Retina (tissue), 1 donor: ENCODE measurements around the gene OSBPL9.
"Not testable (repeated sequence)": the region's sequence is repeated elsewhere in the genome, so short reads cannot be mapped to it uniquely, and the experiment has no call there.

ENCODE experiments used
- DNase-seq: peaks from one replicate; pipeline ENCODE4 v3.0.0-alpha.2; 2016

OSBPL9 gene

DNA sequence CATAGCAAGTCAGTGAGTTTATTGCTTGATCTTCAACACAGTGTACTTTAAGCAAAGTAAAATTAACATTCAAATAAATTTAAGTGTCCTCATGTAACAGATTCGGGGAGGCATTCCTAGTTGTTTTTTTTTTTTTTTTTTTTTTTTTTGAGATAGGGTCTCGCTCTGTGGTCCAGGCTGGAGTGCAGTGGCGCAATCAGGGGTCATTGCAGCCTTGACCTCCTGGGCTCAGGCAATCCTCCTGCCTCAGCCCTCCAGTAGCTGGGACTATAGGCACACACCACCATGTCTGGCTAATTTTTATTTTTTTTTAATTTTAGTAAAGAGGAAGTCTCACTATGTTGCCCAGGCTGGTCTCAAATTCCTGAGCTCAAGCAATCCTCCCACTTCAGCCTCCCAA is 22.8 kb downstream of the OSBPL9 start:
- no peak for DNase-seq

DNA sequence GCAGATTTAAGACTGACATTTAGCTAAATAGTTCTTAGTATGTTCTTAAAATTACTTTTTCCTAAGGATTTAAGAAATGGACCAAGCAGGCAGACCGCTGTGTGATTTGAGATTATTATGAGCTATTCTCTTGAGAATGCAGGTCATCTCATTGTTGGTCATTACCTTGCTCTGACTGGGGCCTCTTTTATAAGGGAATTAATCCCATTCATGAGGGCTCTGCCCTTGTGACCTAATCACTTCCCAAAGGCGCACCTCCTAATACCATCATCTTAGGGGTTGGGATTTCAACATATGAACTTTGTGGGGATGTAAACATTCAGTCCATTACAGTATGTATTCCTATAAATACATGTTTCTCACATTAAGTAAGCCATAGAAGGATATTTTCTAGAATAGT is 24.2 kb downstream of the OSBPL9 start:
- no peak for DNase-seq

DNA sequence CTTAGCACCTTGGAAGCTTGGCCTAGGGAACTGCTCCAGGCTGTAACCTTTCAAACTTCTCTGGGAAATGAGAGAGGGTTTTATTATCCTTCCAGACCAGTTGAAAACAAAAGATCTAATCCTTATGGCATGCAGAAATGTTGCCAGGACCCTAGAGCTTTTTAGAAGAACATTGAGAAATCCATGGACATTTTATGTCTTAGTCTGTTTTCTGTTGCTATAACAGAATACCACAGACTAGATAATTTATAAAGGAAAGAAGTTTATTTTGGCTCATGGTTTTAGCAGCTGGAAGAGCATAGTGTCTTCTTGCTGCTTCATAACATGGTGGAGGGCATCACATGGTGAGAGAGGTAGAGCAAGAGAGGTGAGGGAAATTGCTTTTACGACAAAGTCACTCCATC is 25.8 kb downstream of the OSBPL9 start:
- no peak for DNase-seq

DNA sequence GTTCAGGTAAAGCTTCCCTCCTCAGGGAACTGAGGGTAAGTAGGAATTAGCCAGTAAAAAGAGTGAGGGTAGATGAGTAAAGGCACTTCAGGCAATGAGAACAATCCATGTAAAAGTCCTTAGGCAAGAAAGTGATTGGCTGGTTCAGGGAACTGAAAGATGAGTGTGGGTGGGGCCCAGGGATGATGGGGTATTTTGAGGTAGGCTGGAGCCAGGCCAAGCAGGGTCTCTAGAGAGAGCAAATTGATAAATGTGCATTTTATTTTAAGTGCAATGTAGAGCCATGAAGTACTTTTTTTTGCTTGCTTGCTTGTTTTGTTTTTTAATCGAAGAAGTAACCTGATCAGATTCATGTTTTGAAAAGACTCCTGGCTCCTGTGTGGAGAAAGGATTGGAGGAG is 26.5 kb downstream of the OSBPL9 start:
- no peak for DNase-seq

DNA sequence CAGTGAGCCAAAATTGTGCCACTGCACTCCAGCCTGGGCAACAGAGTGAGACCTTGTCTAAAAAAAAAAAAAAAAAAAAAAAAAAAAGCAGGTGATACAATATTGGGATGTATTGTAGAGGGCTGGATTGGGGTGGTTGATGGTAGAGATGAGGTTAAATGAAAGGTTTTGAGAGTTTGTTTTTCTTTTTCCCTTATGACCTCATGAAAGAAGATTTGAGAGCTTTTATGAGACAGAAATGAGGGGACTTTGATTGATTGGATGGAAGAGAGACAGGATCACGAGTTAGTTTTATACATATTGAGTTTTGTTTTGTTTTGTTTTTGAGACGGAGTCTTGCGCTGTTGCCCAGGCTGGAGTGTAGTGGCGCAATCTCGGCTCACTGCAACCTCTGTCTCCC is 27.1 kb downstream of the OSBPL9 start:
- DNase-seq: no peak

DNA sequence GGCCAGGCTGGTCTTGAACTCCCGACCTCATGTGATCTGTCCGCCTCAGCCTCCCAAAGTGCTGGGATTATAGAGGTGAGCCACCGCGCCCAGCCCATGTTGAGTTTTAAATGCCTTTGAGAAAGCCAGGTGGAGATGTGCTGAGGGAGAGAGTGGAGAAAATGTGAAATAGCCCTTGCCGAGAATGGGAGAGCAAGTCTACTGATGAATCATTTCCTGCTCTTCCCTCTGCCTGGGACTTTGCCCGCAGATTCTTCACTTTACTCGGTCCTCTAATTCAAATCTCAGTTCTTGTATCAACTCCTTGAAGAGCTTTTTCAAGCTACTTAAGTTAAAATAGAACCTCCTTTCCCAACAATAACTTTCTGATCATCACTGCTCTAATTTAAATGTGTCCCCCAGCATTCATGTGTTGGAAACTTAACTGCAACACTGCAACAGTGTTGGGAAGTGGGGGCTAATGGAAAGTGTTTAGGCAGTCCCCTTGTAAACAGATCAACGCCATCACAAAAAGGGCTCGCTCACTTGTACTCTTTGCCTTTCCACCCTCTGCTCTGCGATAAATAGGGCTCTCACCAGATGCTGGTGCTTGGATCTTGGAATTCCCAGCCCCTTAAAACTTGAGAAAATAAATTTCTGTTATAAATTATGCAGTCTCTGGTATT is 27.8 kb downstream of the OSBPL9 start:
- DNase-seq: no peak

DNA sequence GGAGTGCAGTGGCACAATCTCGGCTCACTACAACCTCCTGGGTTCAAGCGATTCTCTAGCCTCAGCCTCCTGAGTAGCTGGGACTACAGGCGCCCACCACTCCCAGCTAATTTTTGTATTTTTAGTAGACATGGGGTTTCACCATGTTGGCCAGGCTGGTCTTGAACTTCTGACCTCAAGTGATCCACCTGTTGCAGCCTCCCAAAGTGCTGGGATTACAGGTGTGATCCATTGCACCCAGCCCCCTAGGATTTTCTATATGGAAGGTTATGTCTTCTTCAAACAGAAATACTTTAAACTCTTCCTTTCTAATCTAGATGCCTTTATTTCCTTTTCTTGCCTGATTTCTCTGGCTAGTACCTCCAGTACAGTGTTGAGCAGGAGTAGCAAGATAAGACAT is 29.7 kb downstream of the OSBPL9 start:
- DNase-seq: not testable (repeated sequence)

DNA sequence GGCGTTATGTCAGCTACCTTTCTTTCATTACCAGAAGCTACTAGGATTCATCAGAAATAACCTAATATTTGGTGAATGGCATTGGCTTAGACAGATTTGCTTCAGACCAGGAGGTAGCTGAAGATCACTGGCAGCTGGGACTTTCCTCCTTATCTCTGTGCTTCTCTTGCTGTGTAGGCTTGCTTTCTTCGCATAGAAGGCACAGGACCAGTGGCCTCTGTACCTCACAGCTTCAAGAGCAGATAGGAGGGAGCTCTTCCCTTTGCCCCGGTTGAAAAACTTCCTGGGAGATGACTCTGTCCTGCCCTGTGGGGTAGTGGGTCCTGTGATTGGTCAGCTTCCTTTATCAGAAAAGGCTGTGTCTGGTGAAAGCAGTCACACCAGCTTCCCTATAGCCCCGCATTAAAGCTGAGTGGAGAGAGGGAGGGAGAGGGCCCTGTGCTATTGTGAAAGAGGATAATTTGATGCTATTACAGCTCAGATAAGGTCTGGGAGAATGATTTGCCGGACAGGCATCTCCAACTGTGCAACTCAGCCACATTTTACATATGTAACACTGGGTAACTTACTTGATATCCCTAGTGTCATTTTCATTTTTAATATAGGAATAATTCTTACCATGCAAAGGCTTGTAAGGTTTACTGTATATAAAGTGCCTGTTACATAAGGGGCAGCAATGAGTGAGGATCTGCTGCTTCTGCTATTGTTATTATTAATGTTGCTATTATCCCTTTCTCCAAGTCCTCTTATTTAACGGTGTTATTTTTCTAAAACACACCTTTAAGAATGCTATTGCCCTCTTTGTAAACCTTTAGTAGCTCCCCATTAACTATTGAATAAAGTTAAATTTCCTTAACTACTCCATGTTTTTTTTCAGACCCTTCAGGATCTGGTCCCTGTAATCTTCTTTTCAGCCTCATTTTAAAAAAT is 31.6 kb downstream of the OSBPL9 start:
- DNase-seq: peak; percentile 5

DNA sequence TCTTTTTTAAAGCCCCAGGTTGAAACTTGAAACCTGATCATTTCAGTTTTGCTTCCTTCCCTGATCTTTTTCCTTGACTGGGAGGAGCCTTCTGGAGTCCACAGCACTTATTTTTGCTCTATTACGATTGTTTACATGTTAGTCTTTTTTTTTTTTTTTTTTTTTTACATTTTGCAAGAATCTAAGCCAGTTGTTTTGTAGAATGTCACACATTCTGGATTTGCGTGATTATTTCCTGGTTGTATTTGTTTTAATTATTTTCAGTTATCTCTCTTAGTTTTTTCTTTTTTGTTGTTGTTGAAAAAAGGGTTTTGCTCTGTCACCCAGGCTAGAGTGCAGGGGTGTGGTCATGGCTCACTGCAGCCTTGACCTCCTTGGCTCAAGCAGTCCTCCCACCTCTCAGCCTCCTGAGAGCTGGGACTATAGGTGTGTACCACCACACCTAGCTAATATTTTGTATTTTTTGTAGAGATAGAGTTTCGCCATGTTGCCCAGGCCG is 32.8 kb downstream of the OSBPL9 start:
- DNase-seq: no peak

DNA sequence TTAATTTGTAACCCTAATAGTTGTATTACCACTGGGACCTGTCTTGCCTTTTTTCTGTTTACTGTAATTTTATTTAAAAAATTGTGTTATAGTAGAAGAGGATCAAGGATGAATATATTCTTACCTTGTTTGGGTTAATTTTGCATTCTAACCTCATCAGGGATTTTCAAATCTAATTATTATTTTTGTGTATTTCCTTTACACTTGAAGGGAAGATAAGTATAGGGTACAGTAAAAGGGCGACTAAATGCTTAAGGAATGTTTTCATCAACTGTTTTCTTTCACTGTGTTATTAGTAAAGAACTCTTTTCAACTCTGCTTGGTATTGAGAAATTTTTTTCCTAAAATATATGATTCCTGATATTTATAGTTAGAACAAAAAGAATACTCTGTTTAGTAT is 33.3 kb downstream of the OSBPL9 start:
- DNase-seq: no peak

DNA sequence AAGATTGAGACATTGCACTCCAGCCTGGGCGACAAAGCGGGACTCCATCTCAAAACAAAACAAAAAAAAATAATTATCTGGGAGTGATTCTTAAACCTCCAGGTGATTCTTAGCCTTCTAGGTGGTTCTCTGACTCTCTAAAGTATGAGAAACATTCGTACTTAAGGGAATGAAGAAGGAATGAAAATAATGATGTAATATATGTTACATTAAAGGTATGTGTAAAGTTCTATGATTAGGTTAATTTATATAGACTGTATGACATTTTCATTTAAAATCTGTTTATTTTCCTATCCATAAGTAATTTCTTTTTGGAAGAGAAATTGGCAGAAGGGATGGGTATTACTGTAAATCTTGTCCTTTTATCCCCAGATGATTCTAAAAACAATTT is 34.7 kb downstream of the OSBPL9 start:
- DNase-seq: no peak

DNA sequence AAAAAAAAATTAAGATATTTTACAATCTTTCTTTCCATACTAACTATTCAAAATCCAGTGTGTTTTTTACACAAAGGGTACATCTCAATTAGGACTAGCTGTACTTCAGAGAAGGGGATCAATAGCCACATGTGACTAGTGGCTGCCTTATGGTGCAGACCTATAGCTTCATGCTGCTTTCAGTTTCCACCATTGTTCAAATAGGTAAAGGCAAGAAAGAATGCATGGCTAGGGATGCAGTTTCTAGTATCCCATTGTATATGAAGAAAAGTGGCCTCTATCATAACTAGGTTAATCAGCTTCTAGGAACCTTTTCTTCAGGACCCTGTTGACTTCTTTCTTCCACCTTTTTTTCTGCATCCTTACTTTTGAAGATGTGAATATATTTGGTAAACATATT is 35.7 kb downstream of the OSBPL9 start:
- no peak for DNase-seq

DNA sequence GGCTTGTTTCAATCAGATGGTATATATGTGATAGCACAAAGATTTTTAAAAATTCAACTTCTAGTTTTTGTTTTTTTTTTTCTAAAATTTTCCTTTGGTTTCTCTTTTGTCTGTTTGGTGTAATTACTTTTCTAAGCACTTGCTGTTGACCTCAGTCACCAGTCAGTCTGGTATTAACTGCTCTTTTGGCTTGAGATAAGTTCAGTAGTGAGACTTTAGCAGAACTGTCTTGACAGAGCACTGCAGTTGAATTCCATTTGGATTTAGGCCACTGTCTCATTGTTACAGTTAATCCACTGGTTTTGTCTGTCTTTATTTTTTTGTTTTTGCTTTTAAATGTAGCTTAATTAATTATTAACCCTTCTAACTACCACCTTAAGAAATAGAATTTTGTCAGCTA is 36.2 kb downstream of the OSBPL9 start:
- no peak for DNase-seq

DNA sequence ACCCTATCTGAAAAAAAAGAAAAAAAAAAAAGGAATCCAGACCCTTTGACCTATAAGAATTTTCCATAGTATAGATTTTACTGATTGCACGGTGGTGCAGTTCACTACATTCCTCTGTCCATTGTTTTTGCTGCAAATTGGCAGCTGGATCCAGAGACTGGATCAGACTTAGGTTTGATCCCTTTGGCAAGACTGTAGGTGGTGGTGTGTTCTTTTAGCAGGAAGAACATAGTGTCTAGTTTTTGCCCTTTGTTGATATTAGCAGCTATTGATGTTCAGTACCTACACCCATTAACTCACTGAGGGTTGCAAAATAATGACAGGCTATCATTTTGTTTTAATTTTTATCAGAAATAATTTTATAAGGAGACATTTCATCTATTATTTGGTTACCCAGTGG is 37.1 kb downstream of the OSBPL9 start:
- no peak for DNase-seq

DNA sequence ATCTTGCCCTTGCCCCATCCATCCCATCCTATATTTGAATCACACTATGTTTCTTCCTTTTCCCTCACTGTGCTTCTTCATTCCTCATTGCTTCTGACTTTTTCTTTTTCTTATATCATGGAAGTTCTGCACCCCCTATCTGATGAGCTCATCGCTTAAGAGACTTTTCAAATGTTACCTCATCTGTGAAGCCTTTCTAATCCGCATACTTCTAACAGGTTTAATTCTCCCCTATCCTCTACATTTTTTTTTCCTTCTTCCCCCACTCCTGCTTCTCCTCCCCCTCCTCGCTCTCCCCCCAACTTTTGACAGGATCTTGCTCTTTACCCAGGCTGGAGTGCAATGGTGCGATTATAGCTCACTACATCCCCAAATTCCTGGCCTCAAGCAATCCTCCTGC is 39.5 kb downstream of the OSBPL9 start:
- no peak for DNase-seq

DNA sequence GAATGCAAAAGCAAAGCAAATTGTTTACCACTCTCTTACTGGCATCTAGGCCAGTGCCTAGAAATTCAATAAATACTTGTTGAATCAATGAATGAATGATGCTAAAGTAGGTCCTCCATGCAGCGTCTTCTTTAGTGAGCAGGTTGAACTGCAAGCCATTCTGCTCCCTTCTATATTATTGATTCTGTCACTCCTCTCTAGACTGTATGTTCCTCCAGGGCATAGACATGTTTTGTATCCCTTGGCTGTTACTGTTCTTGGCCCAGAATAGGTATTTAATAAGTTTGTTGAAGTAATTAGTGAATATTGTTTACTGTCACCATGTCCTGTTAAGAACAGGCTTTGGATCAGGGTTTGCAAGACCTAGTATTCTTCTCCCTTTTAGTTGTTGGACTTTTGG is 43.7 kb downstream of the OSBPL9 start:
- no peak for DNase-seq

DNA sequence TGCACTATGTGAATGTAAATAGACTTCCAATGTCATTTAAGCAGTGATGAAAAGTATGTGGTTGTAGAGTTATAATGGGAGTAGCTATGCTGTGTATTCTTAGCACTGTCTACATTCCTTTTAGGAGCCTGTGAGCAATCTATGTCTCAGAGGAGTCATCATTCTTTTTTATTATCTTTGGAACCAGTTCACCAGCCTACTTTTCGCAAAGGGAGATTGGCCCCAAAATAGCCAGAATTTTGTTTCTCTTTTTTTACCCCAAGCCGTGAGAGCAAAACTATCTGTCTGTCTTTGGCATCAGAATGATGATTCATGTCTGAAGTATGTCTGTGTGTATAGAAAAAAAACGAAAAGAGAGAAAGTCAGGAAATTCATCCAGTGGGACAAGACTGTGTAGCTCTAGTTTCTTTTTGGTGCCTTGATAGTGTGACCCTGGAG is 44.2 kb downstream of the OSBPL9 start:
- DNase-seq: no peak

DNA sequence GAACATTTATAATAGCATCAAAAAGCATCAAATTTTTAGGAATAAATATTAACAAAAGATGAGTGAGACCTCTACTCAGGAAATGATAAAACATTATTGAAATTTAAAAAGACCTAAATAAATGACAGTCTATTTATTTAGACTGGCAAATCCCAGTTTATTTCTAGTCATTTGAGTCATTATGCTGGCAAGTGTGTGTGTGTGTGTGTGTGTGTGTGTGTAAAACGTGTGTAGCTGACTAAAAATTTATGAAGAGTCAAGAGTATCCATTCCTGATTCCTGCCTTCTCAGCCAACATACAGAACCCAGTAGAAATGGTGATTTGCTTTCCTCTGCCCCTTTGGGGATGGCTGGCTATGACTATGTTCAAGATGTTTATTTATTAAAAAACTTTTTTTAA is 46.2 kb downstream of the OSBPL9 start:
- DNase-seq: no peak

DNA sequence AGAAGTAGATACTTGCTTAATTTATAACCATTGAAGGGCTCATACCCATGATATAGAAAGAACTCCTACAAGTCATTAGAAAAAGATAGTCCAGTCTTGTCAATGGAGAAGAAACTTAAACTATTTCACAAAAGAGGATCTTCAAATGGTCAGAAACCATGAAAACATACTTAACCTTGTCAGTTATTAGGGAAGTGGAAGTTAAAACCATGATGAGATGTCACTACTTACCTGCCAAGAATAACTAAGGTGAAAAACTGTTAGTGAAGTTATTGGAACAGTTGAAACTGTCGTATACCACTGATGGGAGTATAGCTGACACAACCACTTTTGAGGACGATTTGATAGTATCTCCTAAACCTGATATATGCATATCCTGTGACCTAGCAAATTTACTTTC is 46.8 kb downstream of the OSBPL9 start:
- DNase-seq: no peak

DNA sequence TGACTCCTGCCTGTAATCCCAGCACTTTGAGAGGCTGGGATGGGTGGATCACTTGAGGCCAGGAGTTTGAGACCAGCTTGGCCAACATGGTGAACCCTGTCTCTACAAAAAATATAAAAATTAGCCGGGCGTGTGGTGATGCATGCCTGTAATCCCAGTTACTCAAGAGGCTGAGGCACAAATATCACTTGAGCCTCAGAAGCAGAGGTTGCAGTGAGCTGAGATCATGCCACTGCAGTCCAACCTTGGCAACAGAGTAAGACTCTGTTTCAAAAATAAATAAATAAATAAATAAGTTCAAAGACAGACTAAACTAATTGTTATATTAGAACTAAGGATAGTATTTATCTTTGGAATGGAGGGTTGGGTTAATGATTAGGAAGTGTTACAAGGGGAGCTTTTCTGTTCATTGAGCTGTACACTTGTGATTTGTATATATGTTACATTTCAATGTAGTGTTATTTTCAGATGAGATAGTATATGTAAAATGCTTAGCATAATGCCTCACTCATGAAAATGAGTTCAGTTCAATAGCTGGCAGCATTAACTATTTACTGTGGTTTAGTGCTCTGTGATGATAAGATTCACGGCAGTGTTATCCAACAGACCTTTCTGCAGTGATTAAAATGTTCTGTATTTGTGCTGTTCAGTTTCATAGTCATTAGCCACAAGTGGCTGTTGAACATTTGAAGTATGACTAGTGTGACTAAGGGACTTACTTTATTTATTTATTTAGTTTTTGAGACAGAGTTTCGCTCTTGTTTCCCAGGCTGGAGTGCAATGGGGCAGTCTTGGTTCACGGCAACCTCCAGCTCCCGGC is 47.7 kb downstream of the OSBPL9 start:
- no peak for DNase-seq

DNA sequence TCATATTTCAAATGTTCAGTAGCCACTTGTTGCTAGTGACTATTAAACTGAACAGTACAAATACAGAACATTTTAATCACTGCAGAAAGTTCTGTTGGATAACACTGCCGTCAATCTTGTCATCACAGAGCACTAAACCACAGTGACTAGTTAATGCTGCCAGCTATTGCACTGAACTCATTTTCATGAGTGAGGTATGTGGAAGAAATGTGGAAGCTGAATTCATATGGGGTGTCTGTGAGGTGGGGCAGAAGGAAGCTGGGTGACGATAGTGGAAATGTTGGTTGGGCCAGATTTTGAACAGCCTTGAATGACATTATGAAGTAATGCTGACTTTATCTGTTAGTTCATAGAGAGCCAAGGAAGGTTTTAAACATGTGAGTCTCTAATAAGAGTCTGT is 49.6 kb downstream of the OSBPL9 start:
- no peak for DNase-seq

DNA sequence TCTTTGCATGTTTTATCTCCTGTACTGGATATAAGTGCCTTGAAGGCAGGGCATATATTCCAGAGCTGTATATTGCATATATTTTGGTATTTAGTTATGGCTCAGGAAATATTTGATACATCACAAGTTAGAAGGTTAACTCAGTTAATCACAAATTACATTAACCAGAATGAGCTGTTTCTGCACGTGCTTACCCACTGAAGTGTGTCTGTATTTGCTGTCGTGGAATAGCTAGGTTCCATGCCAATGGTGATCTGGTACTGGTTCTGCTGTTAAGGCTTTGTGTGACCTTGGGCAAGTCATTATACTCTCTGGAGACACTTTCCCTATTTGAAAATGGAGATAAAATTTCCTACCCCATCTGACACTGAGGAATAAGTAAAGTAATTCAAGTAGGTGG is 50.7 kb downstream of the OSBPL9 start:
- DNase-seq: no peak

DNA sequence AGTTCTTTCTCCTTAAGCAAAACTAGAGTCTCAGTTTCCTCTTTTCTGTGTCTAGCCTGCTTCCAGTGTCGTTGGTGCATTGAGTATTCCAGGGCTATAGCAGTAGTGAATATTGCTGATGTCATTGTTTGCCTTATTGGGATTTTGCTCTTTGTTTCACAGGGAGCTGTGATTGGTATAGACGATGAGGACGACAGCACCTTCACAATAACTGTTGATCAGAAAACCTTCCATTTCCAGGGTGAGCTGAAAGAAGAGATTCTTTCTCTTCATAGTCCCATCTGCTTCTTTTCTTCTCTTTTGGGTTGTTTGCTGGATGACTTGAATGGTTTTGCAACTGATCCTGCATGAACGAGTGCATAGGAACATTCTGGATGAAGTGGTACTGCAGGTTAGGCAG is 52.4 kb downstream of the OSBPL9 start:
- DNase-seq: no peak
